ENCODE data around the gene NRM. TPM values are rescaled to one million over a fixed set of nuclear protein-coding genes. Genes with fewer than 3 reads are reported as not detected.

The NRM gene
- total RNA-seq, 1 donor from 2014 or later: 4.3 TPM

GRCh38 chr6:30689022-30689865 lies 1.5 kb downstream of the NRM start:
- DNase-seq (ENCODE audit: low spot score): no peak

GRCh38 chr6:30688569-30688968 lies 2.2 kb downstream of the NRM start:
- no peak for DNase-seq (ENCODE audit: low spot score)

- peak; percentile 70 for DNase-seq (ENCODE audit: low spot score)
Observed at GRCh38 chr6:30687659-30688431, 2.9 kb downstream of the NRM start.

GRCh38 chr6:30686908-30687658 lies 3.7 kb downstream of the NRM start:
- DNase-seq (ENCODE audit: low spot score): peak; percentile 96

- peak; percentile 84 for DNase-seq (ENCODE audit: low spot score)
Observed at GRCh38 chr6:30686009-30686907, 4.5 kb downstream of the NRM start, which contains the start of gene PPP1R18. PPP1R18 (minus strand) TSS chr6:30686645; CDS start chr6:30686018, 627 bp downstream.

GRCh38 chr6:30685157-30686008 lies 5.4 kb downstream of the NRM start:
- DNase-seq (ENCODE audit: low spot score): no peak

GRCh38 chr6:30684386-30685156 lies 6.2 kb downstream of the NRM start:
- peak; percentile 53 for DNase-seq (ENCODE audit: low spot score)

GRCh38 chr6:30683980-30684338 lies 6.8 kb downstream of the NRM start:
- no peak for DNase-seq (ENCODE audit: low spot score)

- DNase-seq (ENCODE audit: low spot score): no peak
Observed at GRCh38 chr6:30683183-30683979, 7.4 kb downstream of the NRM start.

GRCh38 chr6:30682143-30683117 lies 8.4 kb downstream of the NRM start:
- DNase-seq (ENCODE audit: low spot score): peak; percentile 91

GRCh38 chr6:30681766-30682142 lies 9.0 kb downstream of the NRM start:
- DNase-seq (ENCODE audit: low spot score): peak; percentile 20

GRCh38 chr6:30679765-30680535 lies 10.8 kb downstream of the NRM start:
- DNase-seq (ENCODE audit: low spot score): no peak

- DNase-seq (ENCODE audit: low spot score): peak; percentile 75
Observed at GRCh38 chr6:30678964-30679726, 11.6 kb downstream of the NRM start.

- DNase-seq (ENCODE audit: low spot score): no peak
Observed at GRCh38 chr6:30676660-30677285, 14.0 kb downstream of the NRM start.

Measured in umbilical cord (tissue), 2 donors.